T-helper 2 cell treated with Interferon-gamma antibody and Interleukin-4, amounts not matched to agents 100 ng/mL and 5 ng/mL, for 36 hours (primary cell): ENCODE data around the gene ZFP14. TPM values are rescaled to one million over a fixed set of nuclear protein-coding genes. Genes with fewer than 3 reads are reported as not detected.
"Not testable (repeated sequence)": the region's sequence is repeated elsewhere in the genome, so short reads cannot be mapped to it uniquely, and the experiment has no call there.

Experiments
- intact Hi-C: fragments of 100-400 bp; cut with micrococcal nuclease; formaldehyde crosslinking; loops from one replicate; pipeline ENCODE4 v1.15.1; 2023
- total RNA-seq: library from RNA; stranded (reverse); gene quantifications from 2 replicates; pipeline ENCODE4 v1.2.3, GENCODE V29; 2022

The ZFP14 gene
- total RNA-seq, 1 donor from 2014 or later, result 5.0 TPM

DNA sequence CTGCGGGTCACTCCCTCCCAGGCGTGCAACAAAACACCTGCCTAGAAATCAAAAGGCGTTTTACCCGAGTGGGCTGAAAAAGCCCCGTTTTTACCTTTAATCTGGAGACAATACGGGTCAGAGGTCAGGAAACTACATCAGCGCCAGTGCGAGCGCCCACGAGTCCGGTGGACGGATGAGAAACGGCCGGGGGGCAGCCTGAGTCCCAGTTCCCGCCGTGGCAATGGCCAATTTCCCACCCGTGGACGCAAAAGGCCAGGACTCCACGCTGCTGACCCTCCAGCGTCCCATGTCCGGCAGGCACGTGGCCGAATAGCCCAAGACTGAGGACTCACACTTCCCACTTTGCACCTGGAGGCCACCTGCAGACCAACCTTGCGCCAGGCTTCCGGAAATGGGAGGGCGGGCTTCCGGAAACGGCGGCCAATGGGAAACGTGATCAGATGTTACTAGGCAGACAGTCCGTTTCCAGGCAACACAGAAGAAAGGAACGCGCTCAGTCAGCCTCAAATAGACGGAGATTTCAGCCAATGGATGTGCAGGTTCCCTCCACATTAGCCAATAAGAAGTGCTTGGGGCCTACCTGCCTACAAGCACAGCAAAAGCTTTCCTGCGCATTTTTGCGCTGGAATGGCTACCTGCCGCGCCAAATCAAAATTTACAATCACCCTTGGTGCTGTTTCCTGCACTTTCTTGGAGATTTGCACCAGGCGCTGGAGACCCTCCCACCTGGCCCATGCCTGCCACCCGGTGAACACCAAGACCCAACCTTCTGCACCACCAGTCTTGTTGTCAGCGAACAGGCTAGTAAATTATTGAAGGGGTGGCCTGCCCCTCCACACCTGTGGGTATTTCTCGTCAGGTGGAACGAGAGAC is 47.4 kb downstream of the ZFP14 start:
- intact Hi-C loops, result no loop called here

DNA sequence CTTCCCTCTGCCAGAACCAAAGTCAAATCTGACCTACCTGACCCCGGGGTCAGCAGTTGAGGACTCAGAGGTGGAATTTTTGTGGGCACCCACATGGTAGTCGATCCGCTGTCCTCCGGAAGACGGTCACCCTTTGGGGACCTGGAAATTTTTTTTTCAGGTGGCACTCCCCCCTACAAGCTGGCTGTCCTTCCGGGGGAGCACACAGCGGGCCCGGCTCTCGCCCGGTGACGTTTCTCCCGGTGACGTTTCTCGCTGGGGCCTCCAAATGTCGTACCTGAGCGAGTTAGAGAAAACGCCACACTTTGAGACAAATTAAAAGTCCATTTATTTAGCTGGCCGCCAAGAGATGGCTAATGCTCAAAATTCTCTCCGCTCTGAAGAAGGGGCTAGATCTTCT is 48.8 kb downstream of the ZFP14 start:
- intact Hi-C loops, result no loop called here

DNA sequence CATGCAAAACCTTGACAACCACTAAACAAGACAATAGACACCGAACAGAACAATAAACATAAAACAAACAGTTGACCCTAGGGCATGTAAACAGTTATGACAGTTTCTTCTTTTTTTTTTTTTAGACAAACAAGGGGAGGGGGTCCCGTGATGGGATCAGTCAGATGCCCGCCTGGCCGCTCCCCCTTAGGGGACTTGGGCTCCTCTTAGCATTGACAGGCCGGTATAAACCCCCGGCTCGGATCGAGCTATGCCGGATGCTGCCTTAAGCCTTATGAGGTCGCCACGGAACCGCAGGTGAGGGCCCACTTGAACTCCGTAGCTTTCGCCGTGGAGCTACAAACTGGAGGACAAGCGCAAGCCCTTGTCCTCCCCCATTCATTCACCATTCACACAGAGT is 49.5 kb downstream of the ZFP14 start:
- intact Hi-C loops, result not testable (repeated sequence)

DNA sequence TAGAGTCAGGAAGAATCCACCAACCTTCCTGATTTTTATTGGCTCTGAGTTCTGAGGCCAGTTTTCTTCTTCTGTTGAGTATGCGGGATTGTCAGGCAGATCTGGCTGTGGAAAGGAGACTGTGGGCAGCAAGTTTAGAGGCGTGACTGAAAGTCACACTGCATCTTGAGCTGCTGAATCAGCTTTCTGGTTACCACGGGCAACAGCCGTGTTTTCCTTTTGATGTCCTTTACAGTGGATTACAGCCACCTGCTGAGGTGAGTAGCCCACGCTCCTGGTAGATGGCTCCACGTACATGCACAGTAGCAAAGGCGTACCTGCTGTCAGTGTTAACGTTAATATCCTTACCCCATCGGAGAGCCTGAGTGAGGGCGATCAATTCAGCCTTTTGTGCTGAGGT is 52.4 kb downstream of the ZFP14 start:
- intact Hi-C loops, result not testable (repeated sequence)

DNA sequence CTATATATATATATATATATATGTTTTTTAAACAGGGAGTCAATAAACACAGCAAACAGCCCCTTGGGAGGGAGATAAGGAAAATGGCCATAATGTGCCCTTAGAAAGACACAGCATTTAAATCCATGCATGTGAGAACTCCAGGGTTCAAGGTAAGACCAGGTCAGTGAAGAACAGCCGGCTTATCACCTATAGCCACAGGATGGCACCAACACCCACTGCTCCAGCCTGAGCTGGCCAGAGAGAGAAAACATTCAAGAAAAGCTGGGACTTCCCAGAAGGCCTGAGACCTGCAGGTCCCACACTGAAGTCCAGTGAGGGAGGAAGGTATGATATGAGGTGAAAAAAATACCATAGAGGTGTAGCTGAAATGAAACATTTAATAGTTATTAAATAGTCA is 63.8 kb downstream of the ZFP14 start:
- intact Hi-C loops, result not testable (repeated sequence)

DNA sequence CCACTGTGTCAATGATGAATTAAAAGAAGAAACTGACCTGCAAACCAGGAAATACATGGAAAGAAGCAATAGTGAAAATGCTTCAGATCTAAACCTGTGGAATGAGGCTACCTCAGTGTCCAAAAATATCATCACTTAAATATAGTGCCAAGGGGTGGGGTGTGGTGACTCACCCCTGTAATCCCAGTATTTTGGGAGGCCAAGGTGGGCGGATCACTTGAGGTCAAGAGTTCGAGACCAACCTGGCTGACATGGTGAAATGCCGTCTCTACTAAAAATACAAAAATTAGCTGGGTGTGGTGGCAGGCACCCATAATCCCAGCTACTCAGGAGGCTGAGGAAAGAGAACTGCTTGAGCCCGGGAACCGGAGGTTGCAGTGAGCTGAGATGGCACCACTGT is 64.9 kb downstream of the ZFP14 start:
- intact Hi-C loops, result not testable (repeated sequence)

DNA sequence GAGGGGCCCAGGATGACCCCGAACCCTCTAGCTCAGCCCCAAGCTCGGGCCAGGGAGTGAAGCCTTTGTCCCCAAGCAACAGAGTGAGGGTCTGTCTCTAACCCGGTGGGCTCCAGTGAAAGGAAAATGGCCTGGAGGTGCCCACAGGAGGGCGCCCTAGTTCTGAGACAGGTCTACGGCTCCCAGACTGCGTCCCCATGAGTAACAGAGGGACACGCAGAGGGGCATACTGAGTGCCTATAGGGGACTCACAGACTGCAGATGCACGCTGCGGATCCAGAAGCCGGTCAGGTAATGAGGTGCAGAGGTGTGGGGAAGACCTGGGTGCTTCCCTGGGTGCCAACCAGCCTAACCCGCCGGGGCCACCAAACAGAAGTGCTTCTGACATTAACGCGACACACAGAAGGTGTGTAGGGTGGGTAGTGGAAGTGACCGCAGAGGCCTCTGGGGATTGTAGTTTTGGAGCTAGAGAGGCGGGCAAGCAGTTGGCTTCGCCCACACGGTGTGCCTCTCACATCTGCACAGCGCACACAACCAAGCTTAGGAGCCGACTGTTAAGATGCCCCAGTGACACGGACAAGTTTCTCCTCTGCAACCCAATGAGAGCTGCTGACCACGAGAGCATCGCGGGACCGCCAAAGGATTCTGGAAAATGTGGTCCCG is 67.8 kb downstream of the ZFP14 start:
- intact Hi-C loops, result not testable (repeated sequence)

DNA sequence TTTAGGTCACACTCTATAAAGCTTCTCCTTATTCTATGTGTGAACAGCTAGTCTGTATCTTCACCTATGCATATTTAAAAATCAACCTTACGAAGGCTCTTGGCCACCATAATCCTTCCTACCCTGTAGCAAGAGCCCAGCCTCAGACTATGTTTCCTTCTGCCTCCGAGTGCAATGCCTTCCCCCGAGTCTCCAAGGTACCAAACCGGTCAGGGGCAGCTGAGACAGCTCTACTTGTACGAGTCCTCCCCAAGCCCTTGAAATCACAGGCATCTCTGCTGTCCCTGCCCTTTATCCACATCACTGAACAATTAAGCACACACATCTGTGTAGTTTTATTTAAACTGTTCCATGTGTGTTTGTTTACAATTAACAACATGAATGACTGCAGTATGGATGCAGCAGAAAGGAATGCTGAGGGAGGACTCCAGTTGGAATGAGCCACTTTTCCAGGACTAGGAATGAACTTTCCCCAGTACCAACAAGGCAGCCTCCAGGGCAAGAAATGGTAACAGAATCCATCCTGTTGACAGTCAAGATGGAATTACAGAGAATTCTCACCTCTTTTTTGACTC is 68.5 kb downstream of the ZFP14 start:
- intact Hi-C loops, result not testable (repeated sequence)

DNA sequence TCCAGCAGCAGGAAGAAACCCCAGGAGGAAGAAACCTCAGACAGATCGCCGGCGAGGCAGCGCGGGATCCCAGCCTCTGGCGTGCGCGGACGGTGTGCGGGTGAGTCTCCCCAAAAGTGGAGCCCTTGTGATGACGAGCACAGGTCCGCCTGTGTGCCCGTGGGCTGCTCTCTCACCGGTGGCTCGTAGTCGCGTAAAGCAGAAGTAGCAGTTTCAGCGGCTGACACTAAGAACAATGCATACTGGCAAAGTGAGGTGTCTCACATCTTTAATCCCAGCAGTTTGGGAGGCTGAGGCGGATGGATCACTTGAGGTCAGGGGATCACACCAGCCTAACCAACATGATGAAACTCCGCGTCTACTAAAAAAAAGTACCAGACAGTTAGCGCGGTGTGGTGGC is 69.2 kb downstream of the ZFP14 start:
- intact Hi-C loops, result not testable (repeated sequence)

DNA sequence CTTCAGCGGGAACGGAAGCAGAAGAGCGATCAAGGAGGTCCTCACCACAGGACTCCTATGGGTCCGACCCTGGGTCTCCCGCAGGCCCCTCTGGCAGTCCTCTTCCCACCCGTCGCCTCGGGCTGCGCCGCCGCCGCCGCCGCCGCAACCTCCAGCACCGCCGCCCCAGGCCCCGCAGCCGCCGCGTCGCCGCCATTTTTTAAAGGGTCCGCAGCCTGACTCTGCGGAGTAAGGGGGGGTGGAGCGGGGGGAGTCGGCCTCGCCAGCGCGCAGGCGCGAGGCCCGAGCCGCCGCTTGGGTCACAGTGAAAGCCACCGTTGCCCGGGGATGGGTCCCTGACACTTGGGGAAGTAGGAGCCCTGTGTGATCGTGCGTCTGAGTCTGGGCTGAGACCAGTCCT is 69.7 kb downstream of the ZFP14 start:
- intact Hi-C loops, result not testable (repeated sequence)

DNA sequence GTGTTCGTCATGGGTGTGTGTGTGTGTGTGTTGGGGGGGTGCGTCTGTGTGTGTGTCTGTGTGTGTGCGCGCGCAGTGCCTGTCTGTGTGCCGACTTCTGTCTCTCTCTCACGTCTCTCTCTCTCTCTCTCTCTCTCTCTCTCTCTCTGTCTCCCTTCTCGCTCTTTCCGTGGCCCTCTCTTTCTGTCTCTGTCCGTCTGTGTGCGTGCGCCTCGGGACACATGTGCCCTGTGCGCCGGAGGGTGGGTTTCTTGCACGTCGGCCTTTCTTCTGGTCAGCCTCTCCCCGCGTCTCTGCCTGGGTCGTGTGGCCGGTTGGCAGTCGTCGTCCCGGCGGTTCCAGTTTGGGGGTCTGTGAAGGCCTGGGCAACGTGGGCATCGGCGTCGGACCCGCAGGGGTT is 86.7 kb downstream of the ZFP14 start:
- intact Hi-C loops, result not testable (repeated sequence)

Other genes starting within 250 kb of the ZFP14 start
- 500 TPM in 2 replicates for gene CAPNS1, start 239.1 kb downstream of the ZFP14 start, total RNA-seq
- gene COX7A1, start 226.8 kb downstream of the ZFP14 start, total RNA-seq, result not detected in 2 replicates
- gene ZNF565, start 164.5 kb downstream of the ZFP14 start, total RNA-seq, result 2.0 and 3.0 TPM in 2 replicates
- 53.9 and 59.3 TPM in 2 replicates for gene ZNF146, start 164.1 kb downstream of the ZFP14 start, total RNA-seq
- gene ZFP82, start 39.4 kb upstream of the ZFP14 start, total RNA-seq, result 4.3 and 4.6 TPM in 2 replicates
- 6.9 and 8.3 TPM in 2 replicates for gene ZNF566, start 110.4 kb upstream of the ZFP14 start, total RNA-seq
- gene ZNF260, start 149.1 kb upstream of the ZFP14 start, total RNA-seq, result 8.1 and 8.3 TPM in 2 replicates
- 14.9 and 17.0 TPM in 2 replicates for gene ZNF529, start 194.1 kb upstream of the ZFP14 start, total RNA-seq
- gene ZNF382, start 226.1 kb upstream of the ZFP14 start, total RNA-seq, result 10.4 and 13.4 TPM in 2 replicates